IMR-90 (cell line): ENCODE results near the gene ANKRD33B. TPM values are rescaled to one million over a fixed set of nuclear protein-coding genes. Genes with fewer than 3 reads are reported as not detected.

Experiments used
- ATAC-seq: fragments of 200-7000 bp; cut with Tn5 transposase; 2 replicates; pipeline ENCODE4 v1.9.1; 2020; ENCODE audit warnings: low read depth, mild to moderate bottlenecking, moderate library complexity
- BruUV-seq: library from RNA; stranded (reverse); fragments of 400-500 nt; replicated peaks from 2 replicates; lab custom pipeline; 2021; lab: Mats Ljungman, UMichigan
- CTCF ChIA-PET: fragments of 300-600 bp; formaldehyde crosslinking; extraction: SDS; loops from one replicate; lab custom pipeline; 2021; ENCODE audit warnings: antibody characterized with exemption; lab: Yijun Ruan, JAX
- POLR2A ChIA-PET: fragments of 300-600 bp; sonication (Branson Sonifier 250); formaldehyde crosslinking; loops from one replicate; lab custom pipeline; 2022; ENCODE audit warnings: antibody characterized with exemption; ENCODE audit not compliant: unreplicated experiment; lab: Charles Lee
- DNase-seq: peaks from one replicate; pipeline ENCODE4 v3.0.0; 2013
- H2AFZ ChIP-seq: replicated peaks from 2 replicates; pipeline ENCODE3; 2013; ENCODE audit warnings: low read length, mild to moderate bottlenecking; ENCODE audit not compliant: poor library complexity
- H2AK5ac ChIP-seq: 2 replicates; pipeline ENCODE4 v1.6.1; 2013; ENCODE audit warnings: low read depth, low read length, inconsistent platforms
- H2AK9ac ChIP-seq: replicated peaks from 2 replicates; pipeline ENCODE3; 2013; ENCODE audit warnings: mild to moderate bottlenecking, low read depth, low read length, moderate library complexity; ENCODE audit not compliant: poor library complexity
- H2BK120ac ChIP-seq: 2 replicates; pipeline ENCODE4 v1.6.1; 2013; ENCODE audit warnings: low read depth, low read length, inconsistent platforms
- H2BK15ac ChIP-seq: 3 replicates; pipeline ENCODE4 v1.6.1; 2013; ENCODE audit warnings: low read depth, low read length, inconsistent platforms
- H2BK20ac ChIP-seq: 2 replicates; pipeline ENCODE4 v1.6.1; 2013; ENCODE audit warnings: low read depth, mild to moderate bottlenecking, inconsistent platforms, low read length, moderate library complexity
- H2BK5ac ChIP-seq: 2 replicates; pipeline ENCODE4 v1.6.1; 2013; ENCODE audit warnings: mild to moderate bottlenecking, low read depth, low read length, inconsistent platforms; ENCODE audit not compliant: poor library complexity, severe bottlenecking
- H3K14ac ChIP-seq: replicated peaks from 2 replicates; pipeline ENCODE4 v1.6.1; 2013; ENCODE audit warnings: low read depth, low read length, inconsistent platforms
- H3K18ac ChIP-seq: 2 replicates; pipeline ENCODE4 v1.6.1; 2013; ENCODE audit warnings: low read depth, low read length, control low read depth
- H3K23ac ChIP-seq: 2 replicates; pipeline ENCODE4 v1.6.1; 2013; ENCODE audit warnings: low read depth, low read length, inconsistent platforms
- H3K27ac ChIP-seq: 2 replicates; pipeline ENCODE4 v1.5.1; 2013; ENCODE audit warnings: mild to moderate bottlenecking, control low read depth, low read length; ENCODE audit not compliant: insufficient read depth
- H3K27me3 ChIP-seq: 2 replicates; pipeline ENCODE4 v1.6.1; 2013; ENCODE audit warnings: low read length; ENCODE audit not compliant: control insufficient read depth, insufficient read depth
- H3K36me3 ChIP-seq: 2 replicates; pipeline ENCODE4 v1.6.1; 2013; ENCODE audit warnings: low read length, mixed read lengths; ENCODE audit not compliant: control insufficient read depth, insufficient read depth
- H3K4ac ChIP-seq: 2 replicates; pipeline ENCODE4 v1.6.1; 2013; ENCODE audit warnings: low read depth, low read length, inconsistent platforms
- H3K4me1 ChIP-seq: 2 replicates; pipeline ENCODE4 v1.6.1; 2013; ENCODE audit warnings: low read length, mixed read lengths; ENCODE audit not compliant: control insufficient read depth, insufficient read depth
- H3K4me2 ChIP-seq: 2 replicates; pipeline ENCODE4 v1.6.1; 2013; ENCODE audit warnings: low read depth, mild to moderate bottlenecking, control low read depth, low read length, moderate library complexity
- H3K4me3 ChIP-seq: 2 replicates; pipeline ENCODE4 v1.5.1; 2013; ENCODE audit warnings: low read depth, mild to moderate bottlenecking, control low read depth, low read length, moderate library complexity; ENCODE audit not compliant: insufficient read depth
- H3K56ac ChIP-seq: 2 replicates; pipeline ENCODE4 v1.6.1; 2013; ENCODE audit warnings: low read length, inconsistent platforms; ENCODE audit not compliant: insufficient read depth; ENCODE audit errors: extremely low read depth
- H3K79me1 ChIP-seq, 2 experiments: 2 replicates each; pipeline ENCODE4 v1.6.1; 2013; ENCODE audit warnings: low read length in 2 of 2, inconsistent platforms in 1 of 2, low read depth in 1 of 2
- H3K9ac ChIP-seq: 2 replicates; pipeline ENCODE4 v1.6.1; 2013; ENCODE audit warnings: low read depth, low read length, control low read depth
- H3K9me1 ChIP-seq: 2 replicates; pipeline ENCODE4 v1.6.1; 2013; ENCODE audit warnings: low read length, inconsistent platforms; ENCODE audit not compliant: insufficient read depth
- H3K9me3 ChIP-seq: 2 replicates; pipeline ENCODE4 v1.6.1; 2013; ENCODE audit warnings: low read length; ENCODE audit not compliant: control insufficient read depth, insufficient read depth
- H4K20me1 ChIP-seq: 2 replicates; pipeline ENCODE4 v1.6.1; 2013; ENCODE audit warnings: low read length, inconsistent platforms; ENCODE audit not compliant: insufficient read depth
- H4K5ac ChIP-seq: 2 replicates; pipeline ENCODE4 v1.6.1; 2013; ENCODE audit warnings: mild to moderate bottlenecking, low read depth, low read length, control low read depth
- H4K8ac ChIP-seq, 2 experiments: 2 replicates each; pipeline ENCODE4 v1.6.1; 2013; ENCODE audit warnings: low read depth in 2 of 2, low read length in 2 of 2, control low read depth in 1 of 2, inconsistent platforms in 1 of 2
- H4K91ac ChIP-seq: 2 replicates; pipeline ENCODE4 v1.6.1; 2013; ENCODE audit warnings: low read depth, low read length, inconsistent platforms; ENCODE audit not compliant: insufficient read depth
- BHLHE40 ChIP-seq: fragments of 150-350 bp; IDR thresholded peaks from 2 replicates; pipeline ENCODE4 v1.6.1; 2016; ENCODE audit warnings: mild to moderate bottlenecking, low read depth, low read length
- CEBPB ChIP-seq: IDR thresholded peaks from 2 replicates; pipeline ENCODE4 v1.6.1; 2012; ENCODE audit warnings: low read depth, low read length, improper control_type of control experiment
- CTCF ChIP-seq: conservative IDR thresholded peaks from 2 replicates; pipeline ENCODE4 v1.5.1; 2012; ENCODE audit warnings: mild to moderate bottlenecking, low read depth, low read length, improper control_type of control experiment
- MAFK ChIP-seq: IDR thresholded peaks from 2 replicates; pipeline ENCODE4 v1.6.1; 2012; ENCODE audit warnings: low read depth, low read length, improper control_type of control experiment
- MAZ ChIP-seq: IDR thresholded peaks from 2 replicates; pipeline ENCODE4 v1.6.1; 2012; ENCODE audit warnings: low read depth, mild to moderate bottlenecking, low read length, improper control_type of control experiment, moderate library complexity, borderline replicate concordance
- MXI1 ChIP-seq: IDR thresholded peaks from 2 replicates; pipeline ENCODE4 v1.6.1; 2012; ENCODE audit warnings: low read depth, mild to moderate bottlenecking, low read length, moderate library complexity, borderline replicate concordance
- NFE2L2 ChIP-seq: fragments of 150-350 bp; IDR thresholded peaks from 2 replicates; pipeline ENCODE4 v1.6.1; 2016; ENCODE audit warnings: low read depth, mild to moderate bottlenecking, low read length
- POLR2A ChIP-seq: IDR thresholded peaks from 2 replicates; pipeline ENCODE4 v1.6.1; 2012; ENCODE audit warnings: mild to moderate bottlenecking, low read depth, low read length
- RAD21 ChIP-seq: IDR thresholded peaks from 2 replicates; pipeline ENCODE4 v1.6.1; 2012; ENCODE audit warnings: low read length, improper control_type of control experiment
- RCOR1 ChIP-seq: IDR thresholded peaks from 2 replicates; pipeline ENCODE4 v1.6.1; 2012; ENCODE audit warnings: mild to moderate bottlenecking, low read length, improper control_type of control experiment; ENCODE audit not compliant: insufficient replicate concordance
- RFX5 ChIP-seq: IDR thresholded peaks from 2 replicates; pipeline ENCODE4 v1.8.0; 2012; ENCODE audit warnings: low read depth, mild to moderate bottlenecking, low read length, moderate library complexity
- SMC3 ChIP-seq: fragments of 150-350 bp; IDR thresholded peaks from 2 replicates; pipeline ENCODE4 v1.6.1; 2016; ENCODE audit warnings: low read depth, mild to moderate bottlenecking, antibody characterized with exemption, low read length, moderate library complexity
- WGBS, 2 experiments: methylation state at CpG; one replicate each; pipeline versions ENCODE4 v1.1.5 to v1.1.7; 2013; ENCODE audit warnings: missing lambda C conversion rate in 2 of 2; ENCODE audit not compliant: insufficient read length in 1 of 2; ENCODE audit errors: extremely low coverage in 2 of 2; 5-methylcytosine and 5-hydroxymethylcytosine counted together
- dilution Hi-C: fragments of 300-500 bp; cut with HindIII; formaldehyde crosslinking; loops from one replicate; pipeline ENCODE4 v1.14.3; 2018; ENCODE audit warnings: low sequenced_read_pairs; ENCODE audit not compliant: unreplicated experiment
- in situ Hi-C: fragments of 300-500 bp; cut with MboI; formaldehyde crosslinking; loops from 3 replicates; pipeline ENCODE4 v1.14.3; 2019; ENCODE audit warnings: low sequenced_read_pairs, inconsistent platforms, mixed read lengths
- intact Hi-C: fragments of 100-400 bp; cut with micrococcal nuclease; formaldehyde crosslinking; loops from 2 replicates; pipeline ENCODE4 v1.10.0; 2022
- polyA plus RNA-seq, 3 experiments: library from polyadenylated mRNA; depleted of rRNA; stranded (reverse); fragments of >200 nt; gene quantifications; 2 replicates each; pipeline ENCODE4 v1.2.3, GENCODE V29; 2012; ENCODE audit warnings: low replicate concordance in 1 of 3
- total RNA-seq: library from RNA; depleted of rRNA; stranded (reverse); fragments of >200 nt; gene quantifications from 2 replicates; pipeline ENCODE4 v1.2.3, GENCODE V29; 2012

The ANKRD33B gene
- total and polyA plus RNA-seq, 2 of the 4 experiments (the other 2 are of a cell fraction) = 2.5 to 3.3 TPM

GRCh38 chr5:10562201-10563109 lies 1.4 kb upstream of the ANKRD33B start:
- Histone ChIP-seq H3K36me3 (no peaks in the 10 kb centered on the region), H3K4me2 (no peak overlapping the region; the same call in 1 of the 2 replicates), H4K5ac (no peak overlapping the region), H3K4me1 (peaks cover 23% of the 10 kb centered on the region), H2AFZ (peak overlapping the region; percentile 90), H3K79me1 (peaks cover 14 to 39% of the 10 kb centered on the region in 2 experiments; a peak in 3 of 4 replicates), H3K4ac (peak overlapping the region; percentile 82), H4K8ac (peak overlapping the region; percentile 28 to 65; a peak in 1 of 4 replicates), H2AK9ac (peak overlapping the region; percentile 91), H2BK20ac (no peak overlapping the region), H3K23ac (no peak overlapping the region), H3K18ac (no peak overlapping the region), H3K27me3 (no peaks in the 10 kb centered on the region), H3K4me3 (no peak overlapping the region), H3K27ac (no peak overlapping the region), H4K91ac (peak overlapping the region; percentile 76), H3K14ac (no peak overlapping the region), H2AK5ac (peak overlapping the region; percentile 74), H3K9me1 (peaks cover 14% of the 10 kb centered on the region), H3K9me3 (no peaks in the 10 kb centered on the region), H2BK5ac (no peak overlapping the region), H3K9ac (no peak overlapping the region), H3K56ac (no peak overlapping the region), H4K20me1 (peaks cover 27% of the 10 kb centered on the region; the same call in 1 of the 2 replicates), H2BK15ac (no peak overlapping the region), H2BK120ac (peak overlapping the region; percentile 63)
- ATAC-seq = no peak
- dilution Hi-C loops (no loop called here), intact Hi-C loops (no loop called here), in situ Hi-C loops (loop anchor here (25.0 kb wide), 1 partner anchor 100 kb away; no protein-coding TSS in a partner anchor)
- BruUV-seq = no TSS peak
- ChIA-PET CTCF (interaction anchor here (0.9 kb wide), 1 partner anchor 65 kb away, joined by 3 read pairs; no protein-coding TSS in a partner anchor), POLR2A (no interaction called here)
- 67% methylated on average over 11 of the region's 45 CpGs; no CpG with 5 or more reads in 1 of the 2 experiments for WGBS, 2 experiments
- peak; percentile 33 for DNase-seq
- TF ChIP-seq SMC3 (no peak), RAD21 (no peak), BHLHE40 (no peak), RFX5 (no peak), CEBPB (no peak), CTCF (no peak), POLR2A (no peak), MXI1 (no peak), RCOR1 (no peak), MAZ (no peak), MAFK (no peak), NFE2L2 (no peak)
